Measurements from ENCODE around the gene MARCKS.
A peak's percentile ranks its signal among the peaks of the same experiment; 100 is the strongest.

Gene MARCKS

DNA sequence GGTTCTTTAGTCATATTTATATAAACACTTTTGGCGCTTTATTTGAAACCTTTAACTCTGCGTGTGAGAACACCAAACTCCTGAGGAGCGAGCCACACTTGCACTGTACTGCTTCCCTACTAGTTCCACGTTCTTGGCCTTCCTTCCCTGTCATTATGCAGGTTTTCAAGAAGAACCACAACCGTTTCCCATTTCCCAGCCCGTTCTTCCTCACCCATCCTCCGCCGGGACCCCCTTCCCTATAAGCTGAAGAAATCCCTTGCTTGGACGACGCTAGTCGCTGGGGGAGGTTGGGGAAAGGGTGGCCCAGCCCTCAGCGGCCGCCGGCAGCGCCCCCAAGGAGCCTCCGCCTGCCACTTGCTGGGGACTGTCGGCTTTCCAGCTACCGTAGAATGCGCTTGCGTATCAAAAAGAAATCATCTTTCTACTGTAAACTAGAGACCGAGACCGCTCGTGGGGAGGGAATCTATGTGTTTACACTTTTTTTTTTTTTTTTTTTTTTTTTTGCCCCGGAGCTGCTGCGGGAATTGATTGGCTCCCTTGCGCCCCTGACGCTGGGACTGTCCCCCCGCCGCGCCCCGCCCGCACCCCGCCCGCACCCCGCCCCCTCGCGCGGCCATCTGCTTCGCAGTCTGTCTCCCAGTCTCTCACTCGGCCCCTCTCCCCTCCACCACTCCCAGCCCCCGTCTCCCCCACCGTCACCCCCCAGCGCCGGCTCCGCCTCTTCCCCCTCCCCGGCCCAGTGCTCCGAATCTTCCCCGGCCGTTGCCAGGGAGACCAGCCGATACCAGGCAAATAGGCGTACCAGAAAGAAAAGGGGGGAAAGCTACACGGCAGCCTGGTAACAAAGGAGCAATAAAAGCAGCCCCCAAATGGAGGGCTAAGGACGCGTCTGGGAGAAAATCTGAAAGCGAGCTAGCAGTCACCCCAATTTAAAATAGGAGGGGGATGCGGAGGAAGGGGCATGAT, 2.3 kb upstream of the MARCKS start:
- peak; percentile 76 for DNase-seq

DNA sequence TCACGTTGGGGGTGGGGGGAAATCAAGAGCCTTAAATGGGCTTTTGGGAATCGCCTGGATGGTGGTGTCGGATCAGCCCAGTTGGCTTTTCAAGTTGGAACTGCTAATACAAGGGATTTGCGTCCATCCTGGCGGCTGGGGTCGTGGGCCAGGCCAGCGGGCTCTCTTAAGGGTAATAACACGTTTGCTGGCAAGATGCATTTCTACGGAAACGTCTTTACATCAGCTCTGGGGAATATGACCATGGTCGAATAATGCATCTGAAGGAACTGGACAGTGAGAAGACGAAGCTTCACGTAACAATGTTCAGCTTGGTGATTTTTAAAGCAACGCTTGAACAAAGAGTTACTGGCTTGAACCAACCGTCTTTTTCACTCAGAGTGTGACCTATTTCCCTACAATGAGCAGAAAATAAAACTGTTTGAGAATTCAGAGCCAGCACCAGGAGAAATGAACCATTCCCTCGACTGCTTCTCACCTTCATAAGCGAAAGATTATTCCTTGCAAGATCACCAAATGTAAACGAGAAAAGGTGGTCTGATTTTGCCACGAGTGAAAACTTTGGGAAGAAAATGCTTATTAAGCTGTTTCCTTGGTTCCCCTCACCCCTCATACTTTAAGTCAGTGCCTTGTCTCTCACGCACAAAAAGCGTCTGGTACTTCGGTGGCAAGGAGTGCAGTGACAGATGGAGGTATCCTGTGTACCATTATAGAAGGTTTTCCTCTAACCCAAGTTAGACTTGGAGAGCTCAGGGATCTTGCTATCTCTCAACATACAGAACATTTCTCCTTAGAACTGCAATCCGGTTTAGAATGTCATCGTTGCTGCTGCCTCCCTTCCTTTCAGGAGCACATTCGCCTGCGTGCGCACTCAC, 1.4 kb upstream of the MARCKS start:
- DNase-seq = no peak

- no peak for DNase-seq
Observed at GRCh38 chr6:113856375-113856624, 845 bp upstream of the MARCKS start.

DNA sequence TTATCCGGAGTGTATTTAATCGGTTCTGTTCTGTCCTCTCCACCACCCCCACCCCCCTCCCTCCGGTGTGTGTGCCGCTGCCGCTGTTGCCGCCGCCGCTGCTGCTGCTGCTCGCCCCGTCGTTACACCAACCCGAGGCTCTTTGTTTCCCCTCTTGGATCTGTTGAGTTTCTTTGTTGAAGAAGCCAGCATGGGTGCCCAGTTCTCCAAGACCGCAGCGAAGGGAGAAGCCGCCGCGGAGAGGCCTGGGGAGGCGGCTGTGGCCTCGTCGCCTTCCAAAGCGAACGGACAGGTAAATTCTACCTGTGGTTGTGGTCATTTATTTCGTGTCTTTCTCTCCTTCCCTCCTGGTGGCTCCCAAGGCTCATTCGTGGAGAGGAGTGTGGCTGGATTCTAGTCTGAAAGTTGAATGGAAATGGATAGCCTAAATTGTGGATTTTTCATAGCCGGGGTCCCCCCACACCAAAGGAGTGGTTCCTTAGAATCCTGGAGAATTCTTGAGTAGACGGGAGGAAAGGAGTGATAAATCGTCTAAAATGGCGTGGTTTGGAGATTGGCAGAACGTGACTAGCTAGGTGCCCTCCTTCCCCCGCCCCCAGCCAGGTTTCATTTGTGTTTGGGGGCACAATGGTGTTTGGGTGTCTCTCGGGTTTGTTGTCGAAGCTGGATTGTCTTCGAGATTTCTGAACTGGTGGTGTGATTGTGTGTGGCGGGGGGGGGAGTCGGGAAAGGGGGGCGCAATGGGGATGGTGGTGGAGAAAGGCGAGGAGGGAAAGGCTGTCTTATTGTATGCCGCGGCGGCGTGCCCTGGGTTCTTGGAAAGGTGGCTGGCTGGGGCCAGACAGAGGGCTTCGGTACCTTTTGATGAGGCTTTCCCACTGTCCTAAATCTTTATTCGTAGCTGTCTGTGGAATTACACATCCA, 673 bp downstream of the MARCKS start:
- DNase-seq = no peak

- peak; percentile 85 for DNase-seq
Observed at GRCh38 chr6:113858480-113859348, 1.6 kb downstream of the MARCKS start.

GRCh38 chr6:113859349-113860180, 2.4 kb downstream of the MARCKS start:
- no peak for DNase-seq

DNA sequence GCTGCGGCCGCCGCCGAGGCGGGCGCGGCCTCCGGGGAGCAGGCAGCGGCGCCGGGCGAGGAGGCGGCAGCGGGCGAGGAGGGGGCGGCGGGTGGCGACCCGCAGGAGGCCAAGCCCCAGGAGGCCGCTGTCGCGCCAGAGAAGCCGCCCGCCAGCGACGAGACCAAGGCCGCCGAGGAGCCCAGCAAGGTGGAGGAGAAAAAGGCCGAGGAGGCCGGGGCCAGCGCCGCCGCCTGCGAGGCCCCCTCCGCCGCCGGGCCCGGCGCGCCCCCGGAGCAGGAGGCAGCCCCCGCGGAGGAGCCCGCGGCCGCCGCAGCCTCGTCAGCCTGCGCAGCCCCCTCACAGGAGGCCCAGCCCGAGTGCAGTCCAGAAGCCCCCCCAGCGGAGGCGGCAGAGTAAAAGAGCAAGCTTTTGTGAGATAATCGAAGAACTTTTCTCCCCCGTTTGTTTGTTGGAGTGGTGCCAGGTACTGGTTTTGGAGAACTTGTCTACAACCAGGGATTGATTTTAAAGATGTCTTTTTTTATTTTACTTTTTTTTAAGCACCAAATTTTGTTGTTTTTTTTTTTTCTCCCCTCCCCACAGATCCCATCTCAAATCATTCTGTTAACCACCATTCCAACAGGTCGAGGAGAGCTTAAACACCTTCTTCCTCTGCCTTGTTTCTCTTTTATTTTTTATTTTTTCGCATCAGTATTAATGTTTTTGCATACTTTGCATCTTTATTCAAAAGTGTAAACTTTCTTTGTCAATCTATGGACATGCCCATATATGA, 3.2 kb downstream of the MARCKS start:
- no peak for DNase-seq

GRCh38 chr6:113862112-113862511, 5.0 kb downstream of the MARCKS start:
- DNase-seq = no peak

GRCh38 chr6:113870917-113871316, 13.8 kb downstream of the MARCKS start:
- no peak for DNase-seq

GRCh38 chr6:113871975-113872374, 14.8 kb downstream of the MARCKS start:
- no peak for DNase-seq

DNA sequence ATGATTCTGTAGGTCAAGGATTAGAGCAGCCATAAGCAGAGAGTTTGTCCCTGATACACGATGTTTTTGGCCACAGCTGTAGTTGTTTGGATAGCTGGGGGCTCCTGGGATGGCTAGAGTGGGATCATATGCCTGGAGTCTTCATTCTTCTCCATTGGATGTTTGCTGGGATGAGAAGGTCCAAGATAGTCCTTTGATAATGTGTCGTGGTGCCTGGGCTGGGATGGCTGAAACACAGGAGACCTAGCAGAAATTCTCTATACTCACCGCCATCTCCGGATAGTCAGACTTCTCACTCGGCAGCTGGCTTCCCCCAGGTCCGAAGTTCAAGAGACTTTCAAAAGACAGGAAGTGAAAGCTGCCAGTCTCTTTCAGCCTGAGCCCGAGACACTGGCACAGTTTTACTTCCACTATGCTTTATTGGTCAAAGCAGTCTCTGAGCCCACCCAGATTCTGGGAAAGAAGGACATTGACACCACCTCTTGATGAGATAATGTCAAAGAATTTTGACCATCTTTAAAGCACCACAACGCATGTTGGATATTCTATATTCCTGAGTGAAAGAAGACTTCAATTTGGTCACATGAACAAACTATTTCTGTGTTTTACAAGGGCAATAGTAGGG, 16.0 kb downstream of the MARCKS start:
- DNase-seq = no peak

DNA sequence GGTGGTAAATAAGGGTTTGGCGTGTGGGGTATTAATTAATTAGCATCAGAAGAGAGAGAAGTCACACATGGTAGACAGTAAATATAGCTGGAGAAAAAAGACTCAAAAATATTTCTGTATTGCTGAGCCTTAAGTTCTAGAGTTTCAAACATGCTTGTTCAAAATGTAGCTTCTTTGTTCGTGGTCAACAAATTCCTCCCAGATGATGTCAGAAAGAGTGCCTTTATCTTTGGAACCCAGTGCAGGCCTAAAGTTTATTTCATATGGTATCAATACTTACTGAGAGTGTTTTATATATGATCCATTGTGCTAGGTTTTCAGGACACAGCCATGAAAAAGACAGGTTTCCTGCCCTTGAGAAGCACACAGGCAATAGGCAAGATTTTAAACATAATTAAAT, 18.3 kb downstream of the MARCKS start:
- DNase-seq = no peak

- no peak for DNase-seq
Observed at GRCh38 chr6:113876695-113877094, 19.6 kb downstream of the MARCKS start.

DNA sequence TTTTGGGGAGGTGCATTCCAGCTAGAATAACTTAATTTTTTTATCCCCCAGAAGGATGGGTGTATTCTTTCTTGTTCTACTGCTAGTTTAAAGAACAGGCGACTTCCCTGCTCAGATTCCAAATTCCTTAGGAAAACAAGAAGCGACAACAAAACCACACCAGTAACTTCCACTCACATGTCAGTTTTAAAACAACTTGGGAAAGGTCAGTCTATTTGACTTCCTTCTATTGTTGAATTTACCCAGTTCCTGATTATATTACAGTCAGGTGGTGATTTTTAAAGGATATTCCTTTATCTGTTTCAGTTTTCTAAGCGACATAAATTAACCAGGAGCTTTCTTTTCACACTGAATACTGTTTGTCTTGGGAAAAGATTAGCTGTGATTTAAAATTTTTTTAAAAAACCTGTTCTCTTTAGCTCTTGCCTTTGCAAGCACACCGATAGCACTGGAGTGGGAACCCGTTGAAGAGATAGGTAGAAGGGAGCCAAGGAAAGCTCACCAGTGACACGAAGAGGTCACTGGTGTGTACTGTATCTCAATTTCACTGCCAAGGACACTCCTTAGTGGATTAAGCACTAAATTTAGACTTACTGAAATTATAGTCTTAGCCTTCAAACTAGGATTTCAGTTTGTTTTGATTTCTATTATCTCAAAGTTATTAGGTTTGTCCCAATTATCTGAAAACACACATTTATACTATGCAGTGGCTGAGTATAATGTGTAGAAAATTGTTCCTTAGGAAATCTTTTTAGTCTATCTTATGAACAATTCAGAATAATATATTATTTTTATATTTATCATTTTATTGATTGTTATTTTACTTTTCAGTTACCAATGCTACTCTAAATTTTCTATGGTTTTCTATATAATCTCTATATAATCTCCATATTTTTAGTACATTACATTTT, 22.3 kb downstream of the MARCKS start:
- DNase-seq = peak; percentile 61

DNA sequence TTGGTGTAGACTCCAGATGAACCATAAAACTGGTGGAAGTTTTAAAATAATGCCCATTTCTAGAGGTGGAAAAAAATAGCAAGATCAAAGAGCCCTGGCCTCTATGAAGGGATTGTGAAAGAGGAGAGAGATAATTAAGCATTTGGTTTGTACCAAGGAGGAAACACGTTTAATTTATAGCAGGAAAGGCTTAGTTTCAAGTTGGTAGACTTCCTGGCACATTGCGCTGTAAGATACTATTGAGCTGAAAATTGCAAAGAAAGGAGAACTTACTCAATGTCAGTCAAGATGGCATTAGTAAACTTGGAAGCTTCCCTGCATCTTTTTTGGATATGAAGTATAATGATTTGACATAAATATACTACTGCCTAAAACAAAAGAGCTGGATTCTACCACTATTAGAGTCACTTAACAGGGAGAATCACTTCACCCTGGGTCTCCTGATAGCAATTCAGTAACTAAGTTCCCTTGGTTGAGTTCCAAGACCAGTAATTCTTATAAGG, 24.4 kb downstream of the MARCKS start:
- DNase-seq = no peak

GRCh38 chr6:113882336-113883022, 25.3 kb downstream of the MARCKS start:
- no peak for DNase-seq

- DNase-seq = no peak
Observed at GRCh38 chr6:113884011-113884410, 26.9 kb downstream of the MARCKS start.

GRCh38 chr6:113886512-113886911, 29.4 kb downstream of the MARCKS start:
- no peak for DNase-seq
